ENCODE results near the gene GZMM. TPM values are rescaled to one million over a fixed set of nuclear protein-coding genes. Genes with fewer than 3 reads are reported as not detected.
A peak's percentile ranks its signal among the peaks of the same experiment; 100 is the strongest.

The GZMM gene
- total and polyA plus RNA-seq, 10 donors = 3.9 to 19.5 (median 14.9) TPM

DNA sequence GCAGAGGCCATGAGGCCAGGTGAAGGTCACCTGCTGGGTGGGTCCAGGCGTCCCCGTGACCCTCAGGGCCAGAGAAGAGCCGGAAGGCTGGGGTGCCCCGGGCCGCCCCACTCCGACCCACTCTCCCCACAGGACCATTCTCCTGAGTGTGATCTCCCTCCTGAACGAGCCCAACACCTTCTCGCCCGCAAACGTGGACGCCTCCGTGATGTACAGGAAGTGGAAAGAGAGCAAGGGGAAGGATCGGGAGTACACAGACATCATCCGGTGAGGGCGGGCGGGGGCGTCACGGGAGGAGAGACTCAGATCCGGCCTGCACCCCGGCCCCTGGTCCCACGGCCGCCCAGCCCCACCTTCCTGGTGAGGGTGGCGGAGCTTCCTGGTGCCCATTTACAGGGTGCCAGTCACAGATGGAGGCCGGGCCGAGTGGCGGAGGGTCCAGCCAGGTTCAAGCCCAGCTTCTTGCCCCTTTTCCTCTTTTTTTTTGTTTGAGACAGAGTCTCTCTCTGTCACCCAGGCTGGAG, 6.9 kb upstream of the GZMM start:
- H3K9me3 ChIP-seq = no peaks in the 10 kb centered on the region
- TF ChIP-seq CTCF (IDR thresholded peaks at IDR 0.05 in 8 of 11, conservative IDR thresholded peaks at IDR 0.05 in 3 of 11) (no peak), POLR2A (IDR thresholded peaks at IDR 0.05) (no peak), POLR2AphosphoS5 (IDR thresholded peaks at IDR 0.05) (no peak)
- no peak overlapping the region for H3K4me3 ChIP-seq
- H3K27ac ChIP-seq = peak overlapping the region in 2 of 8 donors; percentile 32 to 33
- H3K4me1 ChIP-seq = peaks cover 12 to 63% (median 36%) of the 10 kb centered on the region in 6 donors
- no peaks in the 10 kb centered on the region for H3K27me3 ChIP-seq (replicated peaks in 1 of 7)
- intact Hi-C loops (cut with DNase I; ENCODE audit: low total_unique reads) = no loop called here
- no peak for DNase-seq
- 73 to 91% (median 87%) methylated on average over 24 to 26 of the region's 26 CpGs for WGBS, 5 donors
- peaks cover 0 to 71% (median 49%) of the 10 kb centered on the region in 6 donors for H3K36me3 ChIP-seq

- no peak for TF ChIP-seq POLR2AphosphoS5 (IDR thresholded peaks at IDR 0.05)
- TF ChIP-seq POLR2A (IDR thresholded peaks at IDR 0.05) = no peak
- no peak for TF ChIP-seq CTCF (IDR thresholded peaks at IDR 0.05 in 8 of 11, conservative IDR thresholded peaks at IDR 0.05 in 3 of 11)
- intact Hi-C loops (cut with DNase I; ENCODE audit: low total_unique reads) = no loop called here
- H3K9me3 ChIP-seq = no peaks in the 10 kb centered on the region
- no peak overlapping the region for H3K4me3 ChIP-seq
- no peak for DNase-seq
- H3K36me3 ChIP-seq = peaks cover 0 to 83% (median 58%) of the 10 kb centered on the region in 6 donors
- H3K4me1 ChIP-seq = peaks cover 3 to 52% (median 26%) of the 10 kb centered on the region in 6 donors
- H3K27ac ChIP-seq = no peak overlapping the region
- WGBS, 5 donors = 88 to 94% (median 91%) methylated on average over 39 to 40 of the region's 40 CpGs
- no peaks in the 10 kb centered on the region for H3K27me3 ChIP-seq (replicated peaks in 1 of 7)
Measured at GRCh38 chr19:538641-539428, 5.0 kb upstream of the GZMM start.

DNA sequence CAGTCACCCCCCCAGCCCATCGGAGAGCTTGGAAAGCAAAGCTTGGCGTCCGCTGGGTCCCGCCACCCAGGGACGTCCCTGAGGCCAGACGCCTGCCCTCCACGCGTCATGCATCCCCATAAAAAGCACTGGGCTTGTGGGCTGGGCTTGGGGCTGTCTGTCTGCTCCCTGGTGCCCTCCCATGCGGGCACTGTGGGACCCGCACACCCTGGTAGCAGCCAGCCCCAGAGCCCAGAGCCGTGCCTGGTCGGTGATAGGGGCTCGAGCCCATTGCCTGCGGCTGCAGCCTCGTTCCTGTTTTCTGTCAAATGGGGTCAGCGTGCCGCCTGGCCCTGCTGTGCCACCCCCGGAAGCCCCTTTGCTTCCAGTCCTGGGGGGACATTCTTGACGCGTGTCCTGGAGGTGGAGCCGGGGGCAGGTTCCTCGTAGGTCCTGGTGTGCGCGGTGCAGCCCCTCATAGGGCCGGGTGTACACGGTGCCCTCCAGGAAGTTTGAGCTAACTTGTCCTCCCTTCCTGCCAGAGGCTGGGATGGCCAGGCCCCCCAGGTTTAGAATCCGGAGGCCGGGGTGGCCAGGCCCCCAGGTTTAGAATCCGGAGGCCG, 4.3 kb upstream of the GZMM start:
- no peak overlapping the region for H3K4me3 ChIP-seq
- H3K27me3 ChIP-seq (replicated peaks in 1 of 7) = no peaks in the 10 kb centered on the region
- peaks cover 0 to 80% (median 58%) of the 10 kb centered on the region in 6 donors for H3K36me3 ChIP-seq
- intact Hi-C loops (cut with DNase I; ENCODE audit: low total_unique reads) = no loop called here
- DNase-seq = no peak
- H3K4me1 ChIP-seq = peaks cover 0 to 55% (median 25%) of the 10 kb centered on the region in 6 donors
- no peak overlapping the region for H3K27ac ChIP-seq
- H3K9me3 ChIP-seq = no peaks in the 10 kb centered on the region
- WGBS, 5 donors = 91 to 95% (median 93%) methylated on average over 16 to 30 of the region's 30 CpGs
- TF ChIP-seq POLR2AphosphoS5 (IDR thresholded peaks at IDR 0.05) = peak in 1 of 3 donors; percentile 19
- TF ChIP-seq POLR2A (IDR thresholded peaks at IDR 0.05) = no peak
- TF ChIP-seq CTCF (IDR thresholded peaks at IDR 0.05 in 8 of 11, conservative IDR thresholded peaks at IDR 0.05 in 3 of 11) = no peak

Data from spleen (tissue), 11 donors.